Glomerular visceral epithelial cell (primary cell): ENCODE data around the gene C20orf144.
"Not testable (repeated sequence)": the region's sequence is repeated elsewhere in the genome, so short reads cannot be mapped to it uniquely, and the experiment has no call there.

Source experiments
- DNase-seq: peaks from one replicate; pipeline ENCODE4 v3.0.0-alpha.2; 2016; ENCODE audit errors: extremely low spot score

The C20orf144 gene

GRCh38 chr20:33693741-33694638 is 31.9 kb downstream of the C20orf144 start:
- DNase-seq = no peak

GRCh38 chr20:33694639-33695012 is 32.5 kb downstream of the C20orf144 start:
- DNase-seq = no peak

- no peak for DNase-seq
These were observed 34.3 kb downstream of the C20orf144 start for GRCh38 chr20:33696448-33696847.

- no peak for DNase-seq
These were observed 35.0 kb downstream of the C20orf144 start for GRCh38 chr20:33697129-33697528.

- not testable (repeated sequence) for DNase-seq
These were observed 36.8 kb downstream of the C20orf144 start for GRCh38 chr20:33698966-33699365.

- not testable (repeated sequence) for DNase-seq
These were observed 38.7 kb downstream of the C20orf144 start for GRCh38 chr20:33700696-33701441.

GRCh38 chr20:33701629-33702450 is 39.7 kb downstream of the C20orf144 start:
- no peak for DNase-seq

GRCh38 chr20:33702861-33703260 is 40.7 kb downstream of the C20orf144 start:
- DNase-seq = no peak

- DNase-seq = no peak
These were observed 41.5 kb downstream of the C20orf144 start for GRCh38 chr20:33703498-33704137.

- no peak for DNase-seq
These were observed 42.2 kb downstream of the C20orf144 start for GRCh38 chr20:33704197-33704924.

GRCh38 chr20:33707668-33708067 is 45.5 kb downstream of the C20orf144 start:
- DNase-seq = no peak

- no peak for DNase-seq
These were observed 47.3 kb downstream of the C20orf144 start for GRCh38 chr20:33709398-33709797.

- DNase-seq = no peak
These were observed 47.9 kb downstream of the C20orf144 start for GRCh38 chr20:33709905-33710541.

- no peak for DNase-seq
These were observed 48.7 kb downstream of the C20orf144 start for GRCh38 chr20:33710681-33711445.

GRCh38 chr20:33711446-33711738 is 49.3 kb downstream of the C20orf144 start:
- no peak for DNase-seq
